ENCODE data around the gene UFL1.

DNA sequence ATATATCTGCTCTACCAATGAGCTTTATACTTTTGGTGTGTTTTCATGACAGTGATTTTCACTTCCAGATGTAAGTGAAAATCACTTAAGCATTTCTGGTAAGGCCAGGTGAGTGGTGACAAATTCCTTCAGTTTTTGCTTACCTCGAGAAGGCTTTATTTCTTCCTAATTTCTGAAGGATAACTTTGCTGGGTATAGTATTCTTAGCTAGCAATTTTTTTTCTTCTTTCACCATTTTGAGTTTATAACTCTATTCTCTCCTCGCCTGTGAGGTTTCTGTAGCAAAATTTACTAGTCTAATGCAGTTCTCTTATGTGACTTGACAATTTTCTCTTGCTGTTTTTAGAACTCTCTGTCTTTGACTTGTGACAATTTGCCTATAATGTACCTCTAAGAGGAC, 48.4 kb downstream of the UFL1 start:
- TF ChIP-seq, protein P1, sequence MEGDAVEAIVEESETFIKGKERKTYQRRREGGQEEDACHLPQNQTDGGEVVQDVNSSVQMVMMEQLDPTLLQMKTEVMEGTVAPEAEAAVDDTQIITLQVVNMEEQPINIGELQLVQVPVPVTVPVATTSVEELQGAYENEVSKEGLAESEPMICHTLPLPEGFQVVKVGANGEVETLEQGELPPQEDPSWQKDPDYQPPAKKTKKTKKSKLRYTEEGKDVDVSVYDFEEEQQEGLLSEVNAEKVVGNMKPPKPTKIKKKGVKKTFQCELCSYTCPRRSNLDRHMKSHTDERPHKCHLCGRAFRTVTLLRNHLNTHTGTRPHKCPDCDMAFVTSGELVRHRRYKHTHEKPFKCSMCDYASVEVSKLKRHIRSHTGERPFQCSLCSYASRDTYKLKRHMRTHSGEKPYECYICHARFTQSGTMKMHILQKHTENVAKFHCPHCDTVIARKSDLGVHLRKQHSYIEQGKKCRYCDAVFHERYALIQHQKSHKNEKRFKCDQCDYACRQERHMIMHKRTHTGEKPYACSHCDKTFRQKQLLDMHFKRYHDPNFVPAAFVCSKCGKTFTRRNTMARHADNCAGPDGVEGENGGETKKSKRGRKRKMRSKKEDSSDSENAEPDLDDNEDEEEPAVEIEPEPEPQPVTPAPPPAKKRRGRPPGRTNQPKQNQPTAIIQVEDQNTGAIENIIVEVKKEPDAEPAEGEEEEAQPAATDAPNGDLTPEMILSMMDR (optimal IDR thresholded peaks at IDR 0.05 in 1 of 3, IDR thresholded peaks at IDR 0.05 in 1 of 3, conservative IDR thresholded peaks at IDR 0.05 in 1 of 3; ENCODE audit: extremely low read depth in 1 of 3, insufficient read depth in 2 of 3, low read length in 3 of 3), result no peak
- no peak for TF ChIP-seq EZH2 (IDR thresholded peaks at IDR 0.05; ENCODE audit: low read length)
